GM10266 (cell line): ENCODE data around the gene PIK3AP1.
A peak's percentile ranks its signal among the peaks of the same experiment; 100 is the strongest.
"Not testable (repeated sequence)": the region's sequence is repeated elsewhere in the genome, so short reads cannot be mapped to it uniquely, and the experiment has no call there.

ENCODE experiments used
- DNase-seq: peaks from one replicate; pipeline ENCODE4 v3.0.0; 2012; ENCODE audit errors: extremely low spot score
- CTCF ChIP-seq: IDR thresholded peaks from 2 replicates; pipeline ENCODE4 v1.5.1; 2012; ENCODE audit warnings: mild to moderate bottlenecking, low read depth; ENCODE audit not compliant: control insufficient read depth, insufficient read depth; ENCODE audit errors: missing control alignments

PIK3AP1 gene

GRCh38 chr10:96703358-96703757, 17.0 kb downstream of the PIK3AP1 start:
- no peak for DNase-seq
- no peak for TF ChIP-seq CTCF

GRCh38 chr10:96701265-96701664, 19.0 kb downstream of the PIK3AP1 start:
- no peak for TF ChIP-seq CTCF
- no peak for DNase-seq

- peak; percentile 64 for DNase-seq
- no peak for TF ChIP-seq CTCF
Measured at GRCh38 chr10:96700374-96701099, 19.8 kb downstream of the PIK3AP1 start.

- DNase-seq: no peak
- TF ChIP-seq CTCF: no peak
Measured at GRCh38 chr10:96699613-96700012, 20.7 kb downstream of the PIK3AP1 start.

- DNase-seq: not testable (repeated sequence)
Measured at GRCh38 chr10:96698305-96698704, 22.0 kb downstream of the PIK3AP1 start.

- TF ChIP-seq CTCF: no peak
Measured at GRCh38 chr10:96697438-96697837, 22.9 kb downstream of the PIK3AP1 start.

GRCh38 chr10:96696845-96697425, 23.4 kb downstream of the PIK3AP1 start:
- no peak for TF ChIP-seq CTCF
- no peak for DNase-seq

More at GRCh38 chr10:96697438-96697837, 22.9 kb downstream of the PIK3AP1 start:
- DNase-seq: no peak
